Keratinocyte (primary cell): ENCODE results near the gene C6orf47. TPM values are rescaled to one million over a fixed set of nuclear protein-coding genes. Genes with fewer than 3 reads are reported as not detected.

Source experiments
- DNase-seq: peaks from one replicate; pipeline ENCODE4 v3.0.0-alpha.2; 2011; ENCODE audit warnings: low read depth, missing footprints, low spot score
- FAIRE-seq: peaks from 2 replicates; lab custom pipeline; 2011; peaks lifted over from hg19 to GRCh38; lab: Jason Lieb, UNC
- H2AFZ ChIP-seq: 2 replicates; pipeline ENCODE4 v1.6.0; 2012; ENCODE audit warnings: low read length, control low read depth, inconsistent platforms; ENCODE audit not compliant: control insufficient read depth
- H3K27ac ChIP-seq: 2 replicates; pipeline ENCODE4 v1.5.1; 2011; ENCODE audit warnings: low read length; ENCODE audit not compliant: control insufficient read depth, insufficient read depth
- H3K27me3 ChIP-seq: 3 replicates; pipeline ENCODE4 v1.6.0; 2011; ENCODE audit warnings: low read length; ENCODE audit not compliant: control insufficient read depth, insufficient read depth; ENCODE audit errors: extremely low read depth
- H3K36me3 ChIP-seq, 2 experiments: 2 replicates in 1 of 2; 3 replicates in 1 of 2; pipeline ENCODE4 v1.5.1; 2011; ENCODE audit warnings: low read length in 2 of 2, mild to moderate bottlenecking in 1 of 2; ENCODE audit not compliant: control insufficient read depth in 2 of 2, insufficient read depth in 2 of 2; ENCODE audit errors: extremely low read depth in 1 of 2
- H3K4me1 ChIP-seq: 3 replicates; pipeline ENCODE4 v1.5.1; 2011; ENCODE audit warnings: low read length; ENCODE audit not compliant: control insufficient read depth, insufficient read depth; ENCODE audit errors: extremely low read depth
- H3K4me2 ChIP-seq: 3 replicates; pipeline ENCODE4 v1.6.0; 2011; ENCODE audit warnings: low read depth, low read length; ENCODE audit not compliant: control insufficient read depth, insufficient read depth; ENCODE audit errors: extremely low read depth
- H3K4me3 ChIP-seq, 3 experiments: fragments of 200-600 bp in 1 of 3; sonication (generic) in 1 of 3; 2 replicates in 2 of 3; 3 replicates in 1 of 3; pipeline ENCODE4 v1.5.1; 2011 to 2016; ENCODE audit warnings: low read length in 3 of 3, mild to moderate bottlenecking in 3 of 3, control low read depth in 2 of 3, inconsistent platforms in 1 of 3, low read depth in 1 of 3, mixed read lengths in 1 of 3, mixed run types in 1 of 3, moderate library complexity in 1 of 3; ENCODE audit not compliant: control insufficient read depth in 2 of 3, insufficient read depth in 2 of 3; ENCODE audit errors: extremely low read depth in 1 of 3
- H3K79me2 ChIP-seq: 2 replicates; pipeline ENCODE4 v1.6.0; 2012; ENCODE audit warnings: low read length; ENCODE audit not compliant: control insufficient read depth, insufficient read depth
- H3K9ac ChIP-seq: 3 replicates; pipeline ENCODE4 v1.6.0; 2011; ENCODE audit warnings: low read length; ENCODE audit not compliant: control insufficient read depth, insufficient read depth; ENCODE audit errors: extremely low read depth
- H3K9me1 ChIP-seq: 3 replicates; pipeline ENCODE4 v1.6.0; 2011; ENCODE audit warnings: low read length; ENCODE audit not compliant: control insufficient read depth, insufficient read depth; ENCODE audit errors: extremely low read depth
- H3K9me3 ChIP-seq: 2 replicates; pipeline ENCODE4 v1.5.1; 2012; ENCODE audit warnings: low read depth, low read length; ENCODE audit not compliant: control insufficient read depth
- H4K20me1 ChIP-seq: 3 replicates; pipeline ENCODE4 v1.6.0; 2011; ENCODE audit warnings: low read length; ENCODE audit not compliant: control insufficient read depth, insufficient read depth; ENCODE audit errors: extremely low read depth
- CTCF ChIP-seq, 3 experiments: IDR thresholded peaks in 1 of 3; conservative IDR thresholded peaks in 1 of 3; optimal IDR thresholded peaks in 1 of 3; 2 replicates in 2 of 3; 3 replicates in 1 of 3; pipeline versions ENCODE3 to v1.5.1; 2011; ENCODE audit warnings: low read length in 3 of 3, mild to moderate bottlenecking in 3 of 3, moderate library complexity in 2 of 3, control low read depth in 1 of 3, inconsistent platforms in 1 of 3; ENCODE audit not compliant: insufficient read depth in 2 of 3; ENCODE audit errors: extremely low read depth in 1 of 3
- EZH2 ChIP-seq: IDR thresholded peaks from one replicate; pipeline ENCODE4 v1.6.1; 2012; ENCODE audit warnings: inconsistent platforms, mild to moderate bottlenecking, low read length, moderate library complexity
- dilution Hi-C: fragments of 300-500 bp; cut with MboI; formaldehyde crosslinking; loops from one replicate; pipeline ENCODE4 v1.7.0; 2020; ENCODE audit warnings: low sequenced_read_pairs; ENCODE audit not compliant: extremely low pct_ligation_motif_present
- polyA plus RNA-seq, 5 experiments: library from polyadenylated mRNA; depleted of rRNA in 3 of 5; stranded (reverse) in 3 of 5; stranded (forward) in 1 of 5; unstranded in 1 of 5; fragments of >200 nt; gene quantifications; 1 replicate in 1 of 5; 2 replicates in 3 of 5; 3 replicates in 1 of 5; pipeline versions ENCODE4 v1.2.1 to v1.2.3, GENCODE V29; 2011 to 2012; ENCODE audit warnings: missing spikeins in 2 of 5, low read depth in 1 of 5, low replicate concordance in 1 of 5

Gene C6orf47
- polyA plus RNA-seq, 1 donor (not counting 4 experiments of a cell fraction or from before 2014, with no cell fraction given) = 7.9 TPM

DNA sequence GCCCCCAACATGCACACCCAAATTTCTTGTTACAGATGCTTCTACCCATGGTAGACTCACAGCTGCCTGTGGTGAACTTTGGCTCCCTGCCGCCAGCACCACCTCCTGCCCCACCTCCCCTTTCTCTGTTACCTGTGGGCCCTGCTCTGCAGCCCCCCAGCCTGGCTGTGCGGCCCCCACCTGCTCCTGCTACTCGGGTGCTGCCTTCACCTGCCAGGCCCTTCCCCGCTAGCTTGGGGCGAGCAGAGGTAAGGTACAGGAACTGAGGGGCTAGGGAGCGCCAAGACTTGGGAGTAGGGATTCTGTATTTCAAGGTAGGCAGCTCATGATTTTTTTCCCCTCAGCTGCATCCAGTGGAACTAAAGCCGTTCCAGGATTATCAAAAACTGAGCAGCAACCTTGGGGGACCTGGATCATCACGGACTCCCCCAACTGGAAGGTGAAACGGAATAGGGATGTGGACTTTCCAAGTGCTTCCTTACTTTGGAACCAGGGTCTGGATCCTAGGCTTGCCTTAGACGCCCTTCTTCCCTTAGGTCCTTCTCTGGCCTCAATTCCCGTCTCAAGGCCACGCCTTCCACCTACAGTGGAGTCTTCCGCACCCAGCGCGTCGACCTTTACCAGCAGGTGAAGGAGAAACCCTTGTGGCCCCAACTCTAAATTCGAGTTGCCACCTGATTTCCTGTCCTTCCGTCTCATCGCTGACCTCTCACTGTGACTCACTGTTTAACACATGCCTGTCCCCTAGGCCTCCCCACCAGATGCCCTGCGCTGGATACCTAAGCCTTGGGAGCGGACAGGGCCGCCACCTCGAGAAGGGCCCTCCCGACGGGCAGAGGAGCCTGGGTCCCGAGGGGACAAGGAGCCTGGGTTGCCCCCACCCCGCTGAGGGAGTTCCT lies 23.6 kb downstream of the C6orf47 start:
- H3K9me3 ChIP-seq = no peaks in the 10 kb centered on the region
- no peaks in the 10 kb centered on the region for H3K27me3 ChIP-seq
- dilution Hi-C loops = no loop called here
- no peak overlapping the region for H2AFZ ChIP-seq
- FAIRE-seq (no peak), DNase-seq (no peak)
- H3K27ac ChIP-seq = no peak overlapping the region
- no peak overlapping the region for H3K4me3 ChIP-seq
- H3K4me2 ChIP-seq = no peak overlapping the region
- H4K20me1 ChIP-seq = peaks cover 7% of the 10 kb centered on the region
- H3K4me1 ChIP-seq = no peaks in the 10 kb centered on the region
- H3K9ac ChIP-seq = no peak overlapping the region
- no peak for TF ChIP-seq EZH2
- TF ChIP-seq CTCF (optimal IDR thresholded peaks at IDR 0.05 in 1 of 3, IDR thresholded peaks at IDR 0.05 in 1 of 3, conservative IDR thresholded peaks at IDR 0.05 in 1 of 3; ENCODE audit: extremely low read depth in 1 of 3, insufficient read depth in 2 of 3, low read length in 3 of 3) = no peak
- H3K79me2 ChIP-seq = peaks cover 14% of the 10 kb centered on the region
- H3K9me1 ChIP-seq = no peaks in the 10 kb centered on the region
- H3K36me3 ChIP-seq = peaks cover 64 to 66% of the 10 kb centered on the region in 2 experiments

GRCh38 chr6:31634969-31635575 lies 25.5 kb downstream of the C6orf47 start:
- no peak overlapping the region for H3K4me3 ChIP-seq
- peaks cover 61 to 69% of the 10 kb centered on the region in 2 experiments for H3K36me3 ChIP-seq
- H3K9ac ChIP-seq = no peak overlapping the region
- no peaks in the 10 kb centered on the region for H3K9me1 ChIP-seq
- H4K20me1 ChIP-seq = peaks cover 7% of the 10 kb centered on the region
- no peaks in the 10 kb centered on the region for H3K27me3 ChIP-seq
- peaks cover 27% of the 10 kb centered on the region for H3K79me2 ChIP-seq
- TF ChIP-seq EZH2 = no peak
- TF ChIP-seq CTCF (optimal IDR thresholded peaks at IDR 0.05 in 1 of 3, IDR thresholded peaks at IDR 0.05 in 1 of 3, conservative IDR thresholded peaks at IDR 0.05 in 1 of 3; ENCODE audit: extremely low read depth in 1 of 3, insufficient read depth in 2 of 3, low read length in 3 of 3) = no peak
- H3K4me2 ChIP-seq = no peak overlapping the region
- FAIRE-seq (no peak), DNase-seq (no peak)
- H3K9me3 ChIP-seq = no peaks in the 10 kb centered on the region
- dilution Hi-C loops = no loop called here
- no peak overlapping the region for H3K27ac ChIP-seq
- no peak overlapping the region for H2AFZ ChIP-seq
- H3K4me1 ChIP-seq = no peaks in the 10 kb centered on the region
